WTC11 (cell line): ENCODE measurements around the gene EIF2S3.

Experiments
- ATF2 ChIP-seq: sonication (generic); formaldehyde crosslinking; IDR thresholded peaks from 2 replicates; pipeline ENCODE4 v1.8.1; 2022; ENCODE audit warnings: low read depth, missing genetic modification reagents, borderline replicate concordance
- CTCF ChIP-seq: fragments of 200-600 bp; IDR thresholded peaks from 2 replicates; pipeline ENCODE4 v1.8.0; 2022; ENCODE audit warnings: antibody characterized with exemption

- TF ChIP-seq CTCF (no peak), ATF2 (CRISPR knock-in tag) (no peak)
These were observed 34.4 kb upstream of the EIF2S3 start for GRCh38 chrX:24020306-24020876.
